ENCODE results near the gene TDRD10. TPM values are rescaled to one million over a fixed set of nuclear protein-coding genes. Genes with fewer than 3 reads are reported as not detected.

TDRD10 gene
- total and polyA plus RNA-seq, 4 donors = 0.23 to 1.5 (median 0.78) TPM

GRCh38 chr1:154558720-154559465, 56.9 kb downstream of the TDRD10 start:
- peak overlapping the region; percentile 88 to 95 for H3K27ac ChIP-seq (ENCODE audit: low read depth in 1 of 2, low read length in 2 of 2)
- WGBS = under 1% methylated on average over 57 of the region's 57 CpGs
- H3K27me3 ChIP-seq (ENCODE audit: control insufficient read depth in 4 of 4, insufficient read depth in 4 of 4, low read length in 3 of 4) = no peaks in the 10 kb centered on the region
- H3K9ac ChIP-seq (ENCODE audit: low read depth in 1 of 2, low read length in 2 of 2) = peak overlapping the region; percentile 58 to 81
- no peaks in the 10 kb centered on the region for H3K9me3 ChIP-seq (ENCODE audit: control insufficient read depth in 4 of 4, low read length in 3 of 4)
- peaks cover 8 to 19% (median 17%) of the 10 kb centered on the region in 4 donors for H3K36me3 ChIP-seq (ENCODE audit: control insufficient read depth in 4 of 4, insufficient read depth in 3 of 4, low read depth in 1 of 4, low read length in 3 of 4)
- peak overlapping the region; percentile 77 to 96 (median 86) for H3K4me3 ChIP-seq (ENCODE audit: low read depth in 1 of 3, low read length in 3 of 3)
- no peak for TF ChIP-seq HNF4A (conservative IDR thresholded peaks at IDR 0.05)
- TF ChIP-seq HNF4G (IDR thresholded peaks at IDR 0.05) = no peak
- no peak for TF ChIP-seq CTCF (IDR thresholded peaks at IDR 0.05; ENCODE audit: low read depth, low read length, missing input control)
- peak; percentile 38 to 90 for TF ChIP-seq GABPA (IDR thresholded peaks at IDR 0.05 in 1 of 2, conservative IDR thresholded peaks at IDR 0.05 in 1 of 2)
- TF ChIP-seq, protein P1, sequence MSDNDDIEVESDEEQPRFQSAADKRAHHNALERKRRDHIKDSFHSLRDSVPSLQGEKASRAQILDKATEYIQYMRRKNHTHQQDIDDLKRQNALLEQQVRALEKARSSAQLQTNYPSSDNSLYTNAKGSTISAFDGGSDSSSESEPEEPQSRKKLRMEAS (IDR thresholded peaks at IDR 0.05) = peak; percentile 95
- TF ChIP-seq FOXA2 (IDR thresholded peaks at IDR 0.05) = peak; percentile 40
- TF ChIP-seq YY1 (IDR thresholded peaks at IDR 0.05) = peak; percentile 86
- no peak for TF ChIP-seq JUND (IDR thresholded peaks at IDR 0.05)
- peak; percentile 85 to 97 for TF ChIP-seq EGR1 (IDR thresholded peaks at IDR 0.05; ENCODE audit: low read depth in 2 of 2)
- peak; percentile 95 for TF ChIP-seq ZBTB33 (IDR thresholded peaks at IDR 0.05)
- TF ChIP-seq NR2F2 (IDR thresholded peaks at IDR 0.05) = no peak
- peak; percentile 80 for TF ChIP-seq FOXA1 (IDR thresholded peaks at IDR 0.05)
- peak; percentile 75 for TF ChIP-seq SP1 (IDR thresholded peaks at IDR 0.05)
- TF ChIP-seq TAF1 (conservative IDR thresholded peaks at IDR 0.05) = no peak
- peak; percentile 24 to 50 for TF ChIP-seq RXRA (IDR thresholded peaks at IDR 0.05)
- TF ChIP-seq RAD21 (IDR thresholded peaks at IDR 0.05) = no peak
- TF ChIP-seq, protein P2, sequence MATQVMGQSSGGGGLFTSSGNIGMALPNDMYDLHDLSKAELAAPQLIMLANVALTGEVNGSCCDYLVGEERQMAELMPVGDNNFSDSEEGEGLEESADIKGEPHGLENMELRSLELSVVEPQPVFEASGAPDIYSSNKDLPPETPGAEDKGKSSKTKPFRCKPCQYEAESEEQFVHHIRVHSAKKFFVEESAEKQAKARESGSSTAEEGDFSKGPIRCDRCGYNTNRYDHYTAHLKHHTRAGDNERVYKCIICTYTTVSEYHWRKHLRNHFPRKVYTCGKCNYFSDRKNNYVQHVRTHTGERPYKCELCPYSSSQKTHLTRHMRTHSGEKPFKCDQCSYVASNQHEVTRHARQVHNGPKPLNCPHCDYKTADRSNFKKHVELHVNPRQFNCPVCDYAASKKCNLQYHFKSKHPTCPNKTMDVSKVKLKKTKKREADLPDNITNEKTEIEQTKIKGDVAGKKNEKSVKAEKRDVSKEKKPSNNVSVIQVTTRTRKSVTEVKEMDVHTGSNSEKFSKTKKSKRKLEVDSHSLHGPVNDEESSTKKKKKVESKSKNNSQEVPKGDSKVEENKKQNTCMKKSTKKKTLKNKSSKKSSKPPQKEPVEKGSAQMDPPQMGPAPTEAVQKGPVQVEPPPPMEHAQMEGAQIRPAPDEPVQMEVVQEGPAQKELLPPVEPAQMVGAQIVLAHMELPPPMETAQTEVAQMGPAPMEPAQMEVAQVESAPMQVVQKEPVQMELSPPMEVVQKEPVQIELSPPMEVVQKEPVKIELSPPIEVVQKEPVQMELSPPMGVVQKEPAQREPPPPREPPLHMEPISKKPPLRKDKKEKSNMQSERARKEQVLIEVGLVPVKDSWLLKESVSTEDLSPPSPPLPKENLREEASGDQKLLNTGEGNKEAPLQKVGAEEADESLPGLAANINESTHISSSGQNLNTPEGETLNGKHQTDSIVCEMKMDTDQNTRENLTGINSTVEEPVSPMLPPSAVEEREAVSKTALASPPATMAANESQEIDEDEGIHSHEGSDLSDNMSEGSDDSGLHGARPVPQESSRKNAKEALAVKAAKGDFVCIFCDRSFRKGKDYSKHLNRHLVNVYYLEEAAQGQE (IDR thresholded peaks at IDR 0.05) = peak; percentile 85
- TF ChIP-seq, protein P3, sequence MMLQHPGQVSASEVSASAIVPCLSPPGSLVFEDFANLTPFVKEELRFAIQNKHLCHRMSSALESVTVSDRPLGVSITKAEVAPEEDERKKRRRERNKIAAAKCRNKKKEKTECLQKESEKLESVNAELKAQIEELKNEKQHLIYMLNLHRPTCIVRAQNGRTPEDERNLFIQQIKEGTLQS (IDR thresholded peaks at IDR 0.05) = no peak
- DNase-seq (ENCODE audit: low spot score) = peak; percentile 95
- peaks cover 2 to 31% (median 23%) of the 10 kb centered on the region in 4 donors for H3K4me1 ChIP-seq (ENCODE audit: control insufficient read depth in 4 of 4, insufficient read depth in 4 of 4, low read length in 3 of 4)

Measured in liver (tissue), 9 donors.